NCI-H510A treated with DMSO at 0.1 percent for 48 hours (cell line): Measurements from ENCODE around the gene IL27RA.

ENCODE experiments used
- DNase-seq: peaks from one replicate; lab custom pipeline; 2025; lab: John Stamatoyannopoulos, UW

IL27RA gene

GRCh38 chr19:14089412-14089661 is 57.8 kb downstream of the IL27RA start:
- DNase-seq, result no peak

DNA sequence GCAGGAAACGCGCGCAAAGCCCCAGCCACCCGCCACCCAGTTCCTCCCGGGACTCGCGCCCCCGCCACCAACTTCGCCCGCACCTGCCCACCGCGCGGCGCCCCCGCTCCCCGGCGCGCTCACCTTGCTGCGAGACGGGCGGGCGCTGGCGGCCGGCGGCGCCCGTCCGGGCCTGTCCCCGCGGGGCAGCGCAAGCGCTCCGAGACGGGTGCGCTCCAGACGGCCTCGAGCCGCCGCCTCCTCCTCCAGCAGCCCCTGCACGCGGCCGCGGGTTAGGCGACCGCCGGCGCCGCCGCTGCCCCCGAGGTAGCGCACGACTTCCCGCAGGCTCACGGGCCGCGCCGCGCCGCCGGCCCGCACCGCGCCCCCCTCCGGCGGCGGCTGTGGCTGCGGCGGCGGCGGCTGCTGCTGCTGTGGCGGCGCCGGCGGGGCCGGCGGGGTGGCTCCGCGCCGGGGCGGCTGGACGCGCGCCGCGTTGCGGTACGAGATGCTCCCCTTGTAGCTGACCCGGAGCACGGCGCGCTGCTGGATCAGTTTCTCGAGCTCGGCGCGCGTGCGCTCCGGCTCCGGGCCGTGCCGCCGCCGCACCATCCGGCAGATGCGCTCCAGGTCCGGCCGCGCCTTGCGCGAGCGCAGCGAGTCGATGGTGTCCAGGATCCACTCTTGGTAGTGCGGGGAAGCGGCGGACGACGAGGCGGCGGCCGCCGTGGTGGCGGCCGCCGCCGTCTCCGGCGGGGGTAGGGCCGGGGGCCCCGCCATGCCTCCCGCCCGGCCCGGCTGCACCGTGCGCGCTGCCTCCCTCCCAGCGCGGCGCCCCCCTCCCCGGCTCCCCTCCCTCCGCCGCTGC is 58.3 kb downstream of the IL27RA start:
- no peak for DNase-seq

- peak; percentile 80 for DNase-seq
Observed at GRCh38 chr19:14090509-14091080, 59.0 kb downstream of the IL27RA start, which contains the start of gene SAMD1. TSS of gene SAMD1 (minus strand) at chr19:14090751.

DNA sequence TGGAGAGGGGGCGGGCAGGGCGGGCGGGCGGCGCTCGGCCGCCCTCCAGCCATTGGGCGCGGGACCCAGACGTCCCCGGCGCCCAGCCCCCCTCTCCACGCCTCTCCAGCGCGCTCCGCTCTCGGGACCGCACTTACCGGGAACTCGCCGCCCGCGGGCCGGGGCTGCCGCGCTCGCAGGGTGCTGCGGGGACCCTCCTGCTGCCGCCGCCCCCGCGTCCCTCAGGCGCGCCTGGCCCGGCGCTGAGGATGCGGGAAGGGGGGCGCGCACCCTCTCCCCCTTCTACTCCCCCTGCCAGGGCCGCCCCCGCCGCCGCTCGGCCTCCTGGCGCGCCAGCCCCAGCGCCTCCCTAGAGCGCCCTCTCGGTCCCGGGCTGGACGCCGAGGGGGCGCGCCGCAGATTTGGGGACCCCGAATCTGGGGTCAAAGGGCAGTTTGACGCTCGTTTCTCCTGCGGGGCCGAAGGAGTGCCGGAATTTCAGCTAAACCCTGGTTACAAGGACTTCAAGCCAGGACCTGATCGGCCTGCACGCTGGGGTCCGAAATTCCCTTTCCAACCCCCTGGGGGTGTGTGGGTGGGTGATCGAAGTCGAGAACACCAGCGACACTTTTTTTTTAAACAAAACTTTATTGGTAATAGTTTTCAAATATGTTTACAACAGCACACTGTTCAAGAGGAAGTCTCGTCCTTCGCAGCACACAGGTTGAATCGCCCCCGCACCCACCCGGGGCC is 59.7 kb downstream of the IL27RA start:
- DNase-seq, result peak; percentile 80

- no peak for DNase-seq
Observed at GRCh38 chr19:14091813-14092462, 60.4 kb downstream of the IL27RA start.

- no peak for DNase-seq
Observed at GRCh38 chr19:14093117-14093823, 61.7 kb downstream of the IL27RA start.

DNA sequence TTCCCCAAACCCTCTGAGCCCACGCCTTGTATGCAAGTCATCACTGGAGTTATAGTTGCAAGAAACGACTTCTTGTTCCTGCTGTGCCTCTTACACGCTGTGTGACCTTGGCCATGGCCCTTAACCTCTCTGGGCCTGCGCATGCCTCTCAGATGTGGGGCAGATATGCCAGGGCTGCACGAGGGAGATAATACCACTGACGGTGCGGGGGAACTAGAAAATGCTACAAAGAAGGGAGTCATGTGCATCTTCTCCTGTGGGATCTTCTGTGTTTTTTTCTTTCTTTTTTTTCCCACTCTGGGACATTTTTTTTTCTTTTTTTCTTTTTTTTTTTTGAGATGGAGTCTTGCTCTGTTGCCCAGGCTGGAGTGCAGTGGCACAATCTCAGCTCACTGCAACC is 63.3 kb downstream of the IL27RA start:
- DNase-seq, result no peak

GRCh38 chr19:14096272-14096992 is 64.9 kb downstream of the IL27RA start:
- DNase-seq, result no peak

GRCh38 chr19:14097532-14098151 is 66.1 kb downstream of the IL27RA start:
- no peak for DNase-seq

GRCh38 chr19:14101003-14101545 is 69.5 kb downstream of the IL27RA start:
- DNase-seq, result no peak

- DNase-seq, result no peak
Observed at GRCh38 chr19:14102102-14102696, 70.6 kb downstream of the IL27RA start.

- DNase-seq, result no peak
Observed at GRCh38 chr19:14102756-14103155, 71.2 kb downstream of the IL27RA start.
